GM21529 (cell line): Measurements from ENCODE around the gene GOLT1A.

Experiments
- ATAC-seq: cut with Tn5 transposase; IDR thresholded peaks from one replicate; pipeline ENCODE4 v1.9.1; 2021; ENCODE audit not compliant: unreplicated experiment

Gene GOLT1A

DNA sequence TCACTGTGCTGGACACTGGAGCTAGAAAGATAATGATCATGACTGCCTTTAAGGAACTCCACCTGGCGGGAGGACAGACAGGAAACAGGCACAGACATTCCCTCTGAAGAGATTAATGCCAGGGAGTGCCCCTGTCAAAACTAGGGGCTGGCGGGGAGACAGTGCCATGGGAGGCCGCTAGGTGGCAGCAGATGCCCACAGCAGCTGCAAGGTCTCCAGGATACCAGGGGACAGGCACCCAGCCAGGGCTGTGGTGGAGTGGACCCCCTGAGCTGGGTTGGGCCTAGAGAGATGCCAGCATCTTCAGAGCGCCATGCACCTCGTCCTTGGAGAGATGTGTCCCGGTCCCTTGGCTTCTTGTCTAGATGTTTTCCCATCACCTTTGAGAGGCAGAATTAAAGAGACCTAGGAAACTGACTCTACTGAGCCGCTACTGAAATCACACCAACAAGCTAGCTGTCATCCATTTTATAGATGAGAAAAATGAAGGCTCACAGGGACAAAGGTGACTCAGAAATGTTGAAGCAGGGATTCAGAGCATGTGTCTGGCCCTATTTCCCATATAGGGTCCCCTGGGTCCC, 51.2 kb downstream of the GOLT1A start:
- ATAC-seq, result no peak

DNA sequence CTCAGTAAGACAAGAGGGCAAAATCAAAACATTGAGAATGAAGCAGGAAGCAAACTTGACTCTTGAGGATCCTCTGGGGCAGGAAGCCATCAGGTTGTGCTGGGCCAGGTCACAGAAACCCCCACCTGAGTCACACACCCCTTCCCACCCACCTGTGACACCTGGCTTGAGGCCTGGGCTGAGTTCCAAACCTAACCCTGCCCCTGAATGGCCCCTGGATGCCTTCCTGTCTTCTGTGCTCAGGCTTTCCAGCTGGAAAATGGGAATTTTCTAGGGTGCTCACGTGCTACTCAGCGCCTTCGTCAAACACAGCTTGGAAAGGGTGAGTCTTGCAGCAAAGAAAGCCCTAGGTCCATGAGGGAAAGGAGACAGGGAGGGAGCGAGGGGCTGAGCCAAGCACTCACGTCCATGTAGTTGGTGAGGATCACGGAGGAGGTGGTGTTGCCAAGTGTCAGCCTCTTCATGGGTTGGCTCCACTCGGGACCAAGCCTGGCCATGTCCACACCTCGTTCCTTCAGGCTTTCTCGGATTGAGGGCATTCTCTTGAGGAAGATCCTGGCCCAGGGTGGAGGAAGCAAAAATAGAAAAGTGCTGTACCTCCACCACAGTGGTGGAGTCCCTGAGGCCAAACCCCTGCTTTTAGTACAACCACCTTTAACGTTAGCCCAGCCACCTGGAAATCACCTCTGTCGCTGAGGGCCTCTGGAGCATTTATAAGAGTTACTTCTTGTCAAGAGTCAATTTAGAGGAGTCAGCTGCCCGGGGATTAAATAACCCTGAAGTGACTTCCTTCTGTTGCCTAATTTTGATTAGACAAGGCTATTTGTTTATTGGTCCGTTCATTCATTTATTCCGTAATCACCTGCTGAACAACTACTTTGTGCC, 51.9 kb downstream of the GOLT1A start:
- no peak for ATAC-seq

DNA sequence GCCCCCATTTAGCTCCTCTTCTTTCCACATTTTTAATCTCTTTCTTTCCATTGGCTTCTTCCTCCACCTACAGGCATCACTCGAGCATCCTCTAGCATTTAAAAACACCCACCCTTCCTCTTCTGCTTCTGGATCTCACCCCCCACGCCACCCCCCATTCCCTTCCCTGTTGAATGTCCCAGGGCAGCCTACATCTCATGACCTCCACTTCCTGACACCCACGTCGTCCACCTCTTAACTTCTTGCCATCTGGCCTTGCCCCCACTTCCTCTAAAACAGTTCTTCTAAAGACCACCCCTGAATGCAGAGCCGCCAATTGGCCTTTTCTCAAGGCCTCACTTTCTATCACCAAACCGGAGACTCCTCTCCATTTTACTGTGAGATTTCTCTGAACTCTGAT, 55.8 kb downstream of the GOLT1A start:
- no peak for ATAC-seq

DNA sequence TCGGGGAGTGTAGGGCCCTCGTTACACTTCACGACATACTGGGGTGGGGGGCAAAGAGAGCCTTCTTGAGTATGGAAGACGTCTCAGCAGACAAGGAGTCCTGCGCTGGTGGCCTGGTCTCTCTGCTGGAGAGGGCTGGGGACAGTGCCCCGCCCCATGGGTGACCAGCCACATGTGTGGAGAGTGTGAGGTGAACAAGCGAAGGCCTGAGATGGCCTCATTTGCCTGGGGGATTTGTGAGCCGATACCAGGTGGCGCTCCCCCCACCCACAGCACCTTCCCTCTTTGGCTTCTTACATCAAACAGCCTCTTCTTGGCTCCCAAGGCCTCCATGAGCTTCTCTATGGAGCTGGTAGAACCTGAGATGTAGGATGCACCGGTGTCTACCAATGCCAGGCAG, 57.9 kb downstream of the GOLT1A start:
- ATAC-seq, result no peak

DNA sequence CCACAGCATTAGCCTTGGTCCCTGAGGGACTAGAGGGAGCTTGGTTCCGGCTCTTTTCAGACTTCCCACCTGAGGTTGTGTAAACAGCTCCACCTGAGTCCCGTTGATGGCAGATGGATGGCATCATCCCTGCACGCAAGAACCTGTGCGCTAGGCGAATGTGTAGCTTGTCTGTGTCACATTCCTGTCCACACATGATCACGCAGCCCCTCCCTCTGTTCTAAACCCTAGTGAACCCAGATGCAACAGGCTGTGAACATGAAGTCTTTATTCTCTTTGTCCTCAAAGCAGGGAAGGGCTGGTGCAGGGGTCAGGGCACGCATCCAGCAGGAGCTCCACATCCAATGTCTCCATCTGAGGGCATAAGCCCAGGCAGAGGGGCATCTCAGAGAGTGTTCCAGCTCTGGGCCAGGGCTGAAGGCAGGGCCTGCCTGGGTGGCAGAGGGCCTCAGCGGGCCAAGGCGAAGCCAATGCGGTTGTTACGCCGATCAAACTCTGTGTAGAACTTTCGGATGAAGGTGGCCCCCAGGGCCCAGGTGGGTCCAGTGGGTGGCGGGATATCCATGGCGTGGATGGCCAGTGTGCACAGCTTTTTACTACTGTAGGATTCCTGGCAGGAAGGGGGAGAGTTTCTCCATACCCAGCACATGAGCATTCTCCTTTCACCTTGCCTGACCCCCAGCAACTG, 59.1 kb downstream of the GOLT1A start:
- no peak for ATAC-seq

DNA sequence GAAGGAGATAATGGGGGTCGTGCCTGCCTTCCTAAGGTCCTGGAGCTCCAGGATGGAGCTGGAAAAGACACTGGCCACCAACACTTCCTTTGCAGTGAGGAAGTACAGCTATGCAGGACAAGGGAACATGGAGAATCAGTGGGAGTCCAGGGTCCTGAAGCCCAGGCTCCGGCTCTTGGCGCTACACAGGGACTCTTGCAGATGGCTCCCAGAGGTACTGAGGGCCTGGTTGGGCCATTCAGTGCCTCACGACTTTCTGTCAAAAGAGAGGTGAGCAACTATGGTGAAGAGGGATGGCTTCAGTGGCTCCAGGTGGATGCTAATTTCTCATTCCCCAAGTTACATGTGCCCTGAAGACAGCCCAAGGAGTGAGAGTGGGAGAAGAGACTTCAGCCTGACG, 60.1 kb downstream of the GOLT1A start:
- ATAC-seq, result no peak

DNA sequence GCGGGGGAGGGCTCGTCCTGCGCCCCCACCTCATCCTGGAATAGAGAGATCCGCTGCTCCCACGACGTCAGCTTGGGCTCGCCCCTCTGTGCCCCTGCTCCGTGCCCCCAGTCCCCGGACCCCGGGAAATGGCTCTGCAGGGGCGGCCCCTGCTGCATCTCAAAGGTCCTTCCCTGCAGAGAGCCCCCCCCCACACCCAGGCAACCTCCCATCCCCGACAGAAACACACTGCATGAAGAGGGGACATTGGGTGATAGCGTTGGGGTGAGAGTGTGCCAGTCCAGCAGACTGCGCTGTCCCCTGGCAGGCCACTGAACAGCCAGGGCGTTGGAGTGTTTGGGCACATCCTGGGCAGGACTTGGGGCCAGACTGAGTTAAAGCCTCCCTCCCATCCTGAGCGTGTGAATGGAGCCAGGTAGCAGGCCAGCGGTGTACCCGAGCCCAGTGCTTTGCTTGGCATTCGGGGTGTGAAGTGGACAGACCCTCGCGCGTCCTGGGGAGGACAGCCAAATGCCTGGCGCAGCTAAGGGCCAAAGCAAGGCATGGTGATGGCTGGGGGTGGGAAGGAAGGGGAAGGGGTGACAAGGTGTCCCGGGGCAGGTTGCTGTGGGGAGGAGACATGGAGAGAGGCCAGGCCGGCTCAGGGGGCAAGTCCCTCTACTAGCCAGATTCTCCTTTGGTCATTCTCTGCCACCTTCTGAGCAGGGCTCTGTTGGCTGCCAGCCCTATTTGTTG, 61.3 kb downstream of the GOLT1A start:
- ATAC-seq, result no peak

DNA sequence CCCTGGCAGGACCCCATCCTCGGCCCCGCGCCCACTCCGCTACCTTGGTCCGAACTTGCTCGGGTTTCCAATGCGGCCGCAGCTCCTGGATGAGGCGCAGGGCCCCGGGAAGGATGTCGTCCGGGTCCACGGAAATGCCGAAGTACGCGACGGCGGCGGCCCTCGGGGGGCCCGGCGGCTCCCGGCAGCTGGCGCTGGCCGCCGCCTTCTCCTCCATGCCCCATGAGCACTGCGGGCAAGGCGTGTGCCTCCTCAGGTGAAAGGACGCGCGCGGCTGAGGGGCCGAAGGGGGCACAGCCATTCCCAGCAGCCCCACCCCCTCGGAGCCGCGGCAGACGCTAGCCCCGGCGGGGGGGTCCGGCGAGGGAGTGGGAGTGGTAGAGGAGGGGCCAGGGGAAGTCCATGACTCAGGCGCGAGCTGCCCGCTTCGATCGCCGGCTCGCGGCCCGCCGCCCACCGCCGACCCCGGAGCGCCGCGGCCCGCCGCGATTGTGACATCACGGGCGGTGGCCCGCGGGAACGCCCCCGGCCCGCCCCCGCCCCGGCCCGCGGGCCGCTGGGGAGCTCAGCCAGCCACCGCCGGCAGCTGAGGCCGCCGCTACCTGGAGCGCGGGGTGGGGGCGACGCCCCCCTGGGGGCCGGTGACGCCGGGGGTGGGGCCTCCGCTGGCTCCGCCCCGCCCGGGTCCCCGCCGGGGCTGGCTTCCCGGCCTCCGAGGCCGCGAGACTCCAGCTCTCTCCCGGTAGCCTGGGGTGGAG, 62.1 kb downstream of the GOLT1A start, which contains the start of gene ETNK2:
Gene ETNK2 (minus strand): TSS at position 493 of the 758 bp plus-strand sequence. CDS start 192 bp downstream, at position 301.
- ATAC-seq, result no peak

DNA sequence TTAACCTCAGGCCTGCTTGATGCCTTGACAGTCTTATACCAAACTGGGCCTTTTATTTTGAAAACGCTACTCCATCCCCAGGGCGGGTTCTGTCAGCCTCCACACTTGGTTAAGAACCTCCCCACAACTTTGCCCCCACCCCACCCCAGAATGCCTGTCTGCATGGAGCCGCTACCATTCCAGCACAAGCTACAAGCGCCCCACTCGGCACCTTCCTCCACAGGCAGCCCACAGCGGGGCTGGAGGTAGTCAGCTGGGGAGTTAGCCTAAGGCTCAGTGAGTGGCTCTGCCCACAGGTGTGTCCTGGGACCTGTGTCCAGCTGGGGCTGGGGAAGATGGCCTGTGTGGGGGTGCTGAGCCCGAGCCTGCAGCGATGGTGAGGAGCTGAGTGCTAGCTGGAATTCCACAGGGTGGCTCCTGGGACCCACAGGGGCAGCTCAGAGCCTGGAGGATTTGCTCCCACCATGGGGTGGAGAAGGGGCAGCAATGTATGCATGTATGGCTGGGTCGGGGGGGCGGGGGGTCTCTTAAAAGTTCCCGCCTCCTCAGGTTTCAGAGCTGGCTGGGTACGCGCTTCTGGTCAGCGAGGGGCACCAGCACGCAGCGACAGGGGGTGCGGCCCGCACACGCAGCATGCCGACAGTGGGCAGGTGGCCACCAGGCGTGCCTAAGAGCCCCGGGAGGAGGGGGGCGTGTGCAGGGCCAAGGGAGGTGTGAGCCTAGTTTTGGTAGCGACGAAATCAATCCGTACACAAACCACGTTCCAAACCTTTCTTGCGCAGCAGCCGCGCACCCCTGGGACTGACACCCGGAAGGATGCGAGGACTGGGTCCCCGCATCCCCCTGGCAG, 62.9 kb downstream of the GOLT1A start:
- no peak for ATAC-seq

DNA sequence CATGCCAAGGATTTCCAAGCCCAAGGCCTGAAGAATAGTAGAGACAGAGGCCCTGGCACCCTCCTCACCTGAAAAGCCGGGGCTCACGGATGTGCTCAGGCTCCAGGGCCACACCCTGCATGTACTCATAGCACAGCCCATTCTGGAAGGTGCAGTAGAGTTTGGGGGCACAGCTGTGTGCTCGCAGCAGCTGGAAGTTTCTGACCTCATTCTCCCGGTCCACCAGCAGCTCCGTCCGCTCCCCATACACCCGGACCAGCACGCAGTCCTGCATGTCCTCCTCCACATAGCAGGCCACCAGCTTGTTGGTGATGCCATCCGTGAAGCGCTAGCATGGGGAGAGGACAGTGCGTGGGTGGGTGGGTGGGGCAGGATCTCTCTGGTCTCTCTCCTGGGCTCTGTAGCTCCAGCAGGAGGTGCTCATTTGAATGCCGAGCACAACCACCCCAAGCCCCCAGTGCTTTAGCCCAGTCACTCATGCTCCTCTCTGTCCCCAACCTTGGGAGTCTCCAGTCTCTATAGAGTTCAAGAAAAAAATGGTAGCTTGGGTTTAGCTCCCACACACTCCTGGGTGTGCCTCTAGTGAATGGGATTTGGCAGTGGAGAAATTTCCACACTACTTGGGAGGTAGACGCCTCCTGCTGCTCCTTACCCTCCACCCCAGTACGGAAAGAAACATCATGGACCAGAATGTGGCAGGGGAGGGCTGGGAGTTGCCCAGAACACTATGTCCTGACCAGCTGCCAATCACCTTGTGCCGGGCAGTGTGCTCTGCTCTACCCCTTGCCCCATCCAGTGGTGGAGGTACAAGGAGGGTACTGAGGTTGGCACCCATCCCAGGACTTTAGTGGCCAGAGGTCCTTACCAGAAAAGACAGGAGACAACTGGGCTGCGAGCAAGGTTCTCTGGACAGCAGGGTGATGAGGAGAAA, 63.9 kb downstream of the GOLT1A start:
- ATAC-seq, result no peak

DNA sequence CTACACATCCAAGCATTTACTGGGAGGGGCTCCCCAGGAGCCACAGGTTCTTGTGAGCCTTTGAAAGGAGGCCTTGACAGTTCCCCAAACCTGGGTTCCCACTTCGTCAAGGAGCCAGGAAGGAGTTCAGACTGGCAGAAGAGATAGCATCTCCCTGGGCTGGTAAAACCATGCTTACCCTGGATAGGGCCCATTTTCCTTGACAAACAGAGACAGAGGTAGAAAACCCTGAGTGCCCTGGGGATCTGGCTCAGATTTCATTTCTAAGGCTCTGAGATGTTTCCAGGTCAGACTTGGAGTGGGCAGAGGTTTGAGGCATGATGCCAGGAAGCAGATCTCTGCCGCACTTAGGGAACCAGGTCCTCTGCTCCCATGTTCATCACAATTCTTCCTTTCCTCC, 64.7 kb downstream of the GOLT1A start:
- ATAC-seq, result no peak
